Measurements from ENCODE around the gene TTC32. TPM values are rescaled to one million over a fixed set of nuclear protein-coding genes. Genes with fewer than 3 reads are reported as not detected.

TTC32 gene
- 10.5 to 14.8 TPM (median 13.5 TPM) in 5 replicates for total RNA-seq (2022; extraction: Qiagen RNA extraction)

DNA sequence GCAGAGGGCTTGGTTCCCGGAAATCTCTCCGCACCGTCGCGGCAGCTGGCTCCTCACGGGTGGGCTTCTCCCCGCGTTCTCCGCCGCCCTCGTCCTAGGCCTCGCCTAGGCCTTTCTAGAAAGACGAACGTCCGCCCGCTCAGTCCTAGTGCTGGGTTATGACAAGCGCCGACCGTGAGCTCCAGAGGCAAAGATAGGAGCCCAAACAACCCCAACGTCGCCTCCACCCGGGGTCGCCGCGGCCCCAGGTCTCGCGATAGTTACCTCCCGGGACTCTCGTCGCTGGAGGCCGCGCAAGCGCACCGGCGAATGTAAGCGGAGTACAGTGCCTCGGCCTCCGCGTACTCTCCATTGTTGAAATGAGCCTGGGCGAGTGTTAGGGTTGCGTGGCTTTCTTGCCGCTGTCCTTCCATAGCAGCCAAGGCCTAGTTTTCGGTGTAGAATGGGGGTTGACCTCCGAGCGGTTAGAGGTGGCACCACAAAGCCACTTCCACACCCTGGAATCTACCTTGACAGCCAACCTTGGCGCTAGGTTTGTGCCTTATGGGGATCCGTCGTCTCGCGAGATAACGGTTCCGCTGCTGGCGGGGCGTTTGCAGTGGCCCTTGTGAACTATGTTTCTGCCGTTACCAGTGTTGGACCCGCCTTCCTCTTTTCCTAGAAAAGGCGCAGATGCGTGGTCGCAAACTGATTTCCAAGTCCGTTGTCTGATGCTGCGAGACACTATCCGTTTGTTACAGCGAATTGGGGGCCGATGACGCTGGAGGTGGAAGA, at the start of gene TTC32:
Gene TTC32 (minus strand): TSS at position 542 of the 774 bp plus-strand sequence. CDS start 129 bp downstream, at position 413.

Other genes with a start within 250 kb of the TTC32 start
- 12.9 to 15.6 TPM (median 15.2 TPM) in 5 replicates for gene WDR35, start 88.1 kb upstream of the TTC32 start, total RNA-seq (2022; extraction: Qiagen RNA extraction)
- 10.6 to 17.7 TPM (median 15.6 TPM) in 5 replicates for gene MATN3, start 110.7 kb upstream of the TTC32 start, total RNA-seq (2022; extraction: Qiagen RNA extraction)
- gene LAPTM4A, start 149.6 kb upstream of the TTC32 start, total RNA-seq (2022; extraction: Qiagen RNA extraction): 224 to 309 TPM (median 282 TPM) in 5 replicates